Measurements from ENCODE around the gene ZNF697.

Gene ZNF697

GRCh38 chr1:119662034-119662437 is 14.0 kb upstream of the ZNF697 start:
- no peak for DNase-seq

DNA sequence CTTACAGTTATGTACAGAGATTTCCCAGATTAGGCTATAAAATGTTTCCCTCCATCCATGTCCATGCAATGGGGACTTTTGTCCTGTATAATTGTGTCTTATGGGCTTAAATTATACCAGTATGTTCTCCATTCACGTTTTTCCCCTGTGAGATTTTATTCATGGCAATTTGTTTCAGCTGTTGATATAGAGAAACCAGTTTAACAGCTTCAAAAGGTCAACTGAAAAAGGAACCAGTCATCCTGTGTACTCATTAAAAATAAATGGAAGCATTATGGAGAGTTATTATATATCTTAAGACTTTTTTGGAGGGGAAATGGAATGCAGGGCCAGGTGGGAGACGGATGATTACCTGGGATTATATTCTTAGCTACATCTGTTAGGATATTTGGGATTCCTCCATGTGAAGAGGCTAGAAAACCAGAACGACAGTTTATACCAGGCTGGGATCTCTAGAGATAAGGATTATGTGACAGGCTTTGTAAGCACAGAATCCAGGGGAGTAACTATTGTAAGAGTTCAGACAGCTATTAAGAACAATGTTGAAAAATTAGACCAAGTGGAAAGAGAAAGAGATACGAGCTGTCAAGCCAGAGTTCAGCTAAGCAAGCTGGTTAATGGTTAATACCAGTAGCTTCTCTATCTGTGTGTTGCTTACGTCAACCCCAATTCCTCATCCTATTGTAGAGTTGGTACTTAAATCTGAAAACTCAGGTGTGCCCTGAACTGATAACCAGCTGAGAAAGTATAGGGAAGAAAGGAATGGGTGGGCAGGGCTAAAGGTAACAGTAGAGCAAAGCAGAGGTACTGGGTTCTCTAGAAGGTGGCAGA is 12.4 kb upstream of the ZNF697 start:
- no peak for DNase-seq

- no peak for DNase-seq
These were observed 11.6 kb upstream of the ZNF697 start for GRCh38 chr1:119659628-119660027.

GRCh38 chr1:119656410-119656955 is 8.4 kb upstream of the ZNF697 start:
- no peak for DNase-seq

GRCh38 chr1:119655154-119655553 is 7.1 kb upstream of the ZNF697 start:
- no peak for DNase-seq

DNA sequence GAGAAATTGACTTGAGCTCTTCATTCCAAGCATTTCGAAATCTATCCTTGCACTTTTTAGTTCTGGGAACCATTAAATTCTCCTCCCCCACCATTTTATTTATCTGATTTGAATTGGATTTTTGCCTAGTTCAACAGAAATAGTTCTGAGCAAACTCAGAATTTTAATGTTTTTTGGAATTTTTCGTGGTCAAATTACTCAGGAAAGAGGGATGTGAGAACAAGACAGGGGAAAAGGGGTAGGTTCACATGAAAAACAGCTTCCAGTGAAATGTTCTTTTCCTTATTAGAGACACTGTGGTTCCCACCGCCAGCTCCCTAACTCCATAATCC is 5.7 kb upstream of the ZNF697 start:
- DNase-seq, result no peak

DNA sequence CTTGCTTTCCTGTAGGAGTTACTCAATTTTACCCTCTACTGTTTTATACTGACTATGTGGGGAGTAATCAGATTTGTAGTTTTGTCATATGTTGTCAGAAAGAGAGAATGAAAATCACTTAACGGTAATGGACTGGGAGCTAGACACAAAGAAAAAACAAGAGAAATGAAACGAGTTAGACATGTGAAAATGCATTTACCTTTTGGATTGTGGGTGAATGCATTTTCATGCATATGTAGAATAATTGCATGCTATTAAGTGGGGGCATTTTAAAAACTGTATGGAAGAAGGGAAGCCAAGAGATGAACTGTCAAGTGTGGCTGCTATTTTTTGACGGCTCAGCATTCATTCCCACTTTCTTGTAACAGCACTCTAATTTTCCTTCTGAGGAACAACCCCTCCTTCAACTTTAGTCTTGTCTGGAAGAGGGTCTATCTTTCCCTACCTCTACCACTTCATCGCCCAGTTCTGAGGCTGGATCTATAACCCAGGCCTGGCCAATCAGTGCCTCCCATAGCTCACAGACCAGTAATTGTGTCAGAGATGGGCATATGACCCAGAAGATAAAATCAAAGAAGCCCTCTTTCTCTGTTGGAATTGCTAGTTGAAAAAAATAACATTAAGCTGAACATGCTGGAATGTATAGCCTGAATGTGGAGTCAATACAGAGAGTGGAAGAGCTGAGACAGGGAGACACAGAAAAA is 5.2 kb upstream of the ZNF697 start:
- DNase-seq, result no peak

GRCh38 chr1:119652587-119652986 is 4.5 kb upstream of the ZNF697 start:
- DNase-seq, result no peak

- no peak for DNase-seq
These were observed 3.6 kb upstream of the ZNF697 start for GRCh38 chr1:119651641-119652040.

GRCh38 chr1:119651133-119651532 is 3.1 kb upstream of the ZNF697 start:
- DNase-seq, result no peak

DNA sequence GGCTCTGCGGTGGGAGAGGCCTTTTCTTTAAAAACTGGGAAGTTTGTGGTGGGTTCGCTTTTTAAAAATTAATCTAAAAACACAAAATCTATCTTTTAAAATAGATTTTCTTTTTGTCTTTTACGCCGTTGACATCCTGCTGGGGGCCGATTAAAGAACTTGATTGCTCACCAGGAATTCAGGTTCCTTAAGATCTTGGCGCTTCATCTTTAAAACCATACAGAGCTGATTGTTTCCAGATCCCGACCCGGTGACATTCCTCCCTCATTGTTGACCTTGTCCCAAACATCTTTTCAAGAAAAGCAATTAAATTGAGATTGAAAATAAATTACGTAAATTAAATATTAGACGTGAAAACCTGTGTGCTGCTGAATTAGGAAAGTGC is 546 bp upstream of the ZNF697 start:
- no peak for DNase-seq

GRCh38 chr1:119647228-119647733 is 785 bp downstream of the ZNF697 start:
- no peak for DNase-seq

DNA sequence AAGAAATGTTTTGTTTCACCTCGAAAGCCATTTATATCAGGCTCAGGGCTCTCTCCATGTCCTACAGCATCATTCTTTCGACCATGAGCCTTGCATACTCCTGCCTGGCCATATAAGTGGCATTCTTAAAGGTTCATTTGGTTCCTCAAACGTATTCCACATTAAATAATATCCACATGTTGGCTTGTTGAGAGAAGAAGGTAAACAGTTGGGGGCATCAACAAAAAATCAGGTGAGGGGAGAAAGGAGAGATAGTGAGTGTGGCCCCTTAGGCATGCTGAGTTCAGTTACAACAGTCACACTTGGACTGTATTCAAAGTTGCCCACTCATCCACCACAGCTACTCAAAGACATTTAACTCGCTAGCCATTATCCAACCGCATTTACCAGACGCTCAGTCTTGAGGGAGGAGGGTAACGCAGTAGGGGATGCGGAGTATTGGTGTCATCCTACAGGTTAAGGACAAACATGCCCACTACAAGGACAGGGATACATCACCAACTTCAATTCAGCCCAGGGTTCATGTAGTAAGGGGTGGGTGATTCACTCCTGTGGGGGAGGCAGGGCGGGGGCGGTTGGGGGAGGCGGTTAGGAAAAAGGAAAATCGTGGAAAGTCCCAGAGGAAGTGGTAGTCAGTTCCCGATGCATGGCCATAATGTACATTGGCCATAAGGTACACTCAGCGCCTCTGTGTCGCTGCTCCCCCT is 1.4 kb downstream of the ZNF697 start:
- no peak for DNase-seq

DNA sequence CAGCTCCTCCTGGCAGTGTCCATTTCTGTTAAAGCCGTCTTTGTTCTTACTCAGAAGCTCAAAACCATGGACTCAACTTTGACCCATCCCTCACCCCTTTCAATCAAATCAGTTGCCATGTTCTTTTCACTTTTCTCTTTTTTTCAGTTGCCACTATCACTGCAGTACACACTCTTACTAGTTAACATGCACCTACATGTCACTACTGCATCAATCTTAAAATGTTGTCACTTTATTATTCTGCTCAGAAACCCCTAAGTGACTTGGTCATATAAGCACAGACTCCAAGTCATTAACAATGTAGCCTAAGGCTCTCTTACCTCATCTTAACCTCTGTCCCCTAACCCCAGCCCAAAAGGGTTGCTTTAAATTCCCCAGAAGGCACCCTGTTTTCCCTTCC is 9.0 kb downstream of the ZNF697 start:
- DNase-seq, result no peak

DNA sequence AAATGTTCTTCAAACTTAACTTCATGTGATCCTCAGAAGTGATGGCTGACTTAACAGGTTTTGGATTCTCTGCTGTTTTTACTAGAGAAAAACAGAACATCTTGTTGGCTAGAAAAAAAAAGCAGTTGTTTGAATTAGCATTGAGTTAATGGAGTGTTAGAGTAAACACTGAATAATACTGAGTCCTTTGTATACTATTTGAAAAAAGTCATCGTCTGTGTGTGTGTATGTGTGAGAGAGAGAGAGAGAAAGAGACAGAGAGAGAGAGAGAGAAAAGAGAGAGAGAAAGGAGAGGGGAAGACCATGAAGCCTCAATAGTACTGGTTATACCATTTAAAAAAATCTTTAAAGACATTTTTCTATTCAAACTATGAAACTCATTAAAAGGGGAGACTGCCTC is 10.4 kb downstream of the ZNF697 start:
- DNase-seq, result no peak

DNA sequence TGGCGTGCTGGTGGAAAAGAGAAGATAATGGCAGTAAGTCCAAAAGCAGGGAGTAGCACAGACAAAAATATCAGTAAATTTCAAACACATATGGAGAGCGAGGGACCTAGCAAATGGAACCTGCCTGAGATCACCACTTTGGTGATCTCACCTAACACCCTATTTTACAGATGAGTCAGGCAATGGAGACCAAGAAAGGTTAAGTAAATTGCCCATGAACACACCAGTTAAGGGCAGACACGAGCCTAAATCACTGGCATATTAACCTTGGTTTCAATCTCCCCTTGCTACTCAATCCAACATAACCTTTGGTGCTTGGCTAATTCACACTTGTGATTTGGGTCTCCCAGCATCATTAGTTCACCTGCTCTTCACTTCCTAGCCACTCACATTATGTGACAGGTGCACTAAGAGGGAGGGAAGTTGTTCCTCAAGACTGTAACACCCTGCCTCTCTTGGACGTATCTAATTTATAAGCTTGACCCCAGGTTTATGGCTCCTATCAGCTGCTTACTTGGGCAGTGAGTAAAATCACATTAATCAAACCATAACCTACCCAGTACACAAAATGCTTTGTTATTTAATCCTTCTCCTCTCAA is 11.5 kb downstream of the ZNF697 start:
- DNase-seq, result no peak

- DNase-seq, result no peak
These were observed 12.2 kb downstream of the ZNF697 start for GRCh38 chr1:119635811-119636390.

DNA sequence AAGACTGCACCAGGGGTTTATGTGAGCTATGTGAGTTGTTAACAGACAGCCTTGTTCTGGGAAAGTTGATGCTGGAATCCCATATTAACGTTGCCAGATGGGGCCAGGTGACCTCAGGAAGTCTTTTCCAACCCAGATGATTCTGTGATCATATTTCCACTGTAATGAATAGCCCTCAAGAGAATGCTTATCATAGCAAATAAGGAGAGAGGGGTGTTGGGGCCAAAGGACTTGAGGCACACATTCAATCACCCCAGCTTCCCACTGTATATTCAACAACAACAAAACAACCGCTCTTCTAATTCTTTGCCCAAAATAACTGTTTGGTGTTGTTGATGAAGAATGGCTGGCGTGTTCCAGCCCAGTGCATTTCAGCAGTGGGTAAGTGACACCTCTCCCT is 14.1 kb downstream of the ZNF697 start:
- DNase-seq, result no peak

DNA sequence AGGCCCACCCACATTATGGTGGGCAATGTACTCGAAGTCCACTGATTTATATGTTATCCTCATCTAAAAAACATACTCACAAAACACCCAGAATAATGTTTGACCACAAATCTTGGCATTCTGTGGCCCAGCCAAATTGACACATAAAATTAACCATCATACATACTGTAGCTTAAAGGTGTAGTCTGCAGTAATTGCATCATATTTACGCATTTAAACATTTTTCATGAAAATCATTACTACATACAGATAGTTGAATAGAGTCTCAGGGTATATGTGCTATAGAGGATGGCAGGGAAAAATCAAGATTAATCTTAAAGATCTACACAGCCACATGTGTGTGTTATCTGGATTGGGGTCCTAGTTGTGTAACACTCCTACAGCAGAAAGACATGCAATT is 14.5 kb downstream of the ZNF697 start:
- no peak for DNase-seq

DNA sequence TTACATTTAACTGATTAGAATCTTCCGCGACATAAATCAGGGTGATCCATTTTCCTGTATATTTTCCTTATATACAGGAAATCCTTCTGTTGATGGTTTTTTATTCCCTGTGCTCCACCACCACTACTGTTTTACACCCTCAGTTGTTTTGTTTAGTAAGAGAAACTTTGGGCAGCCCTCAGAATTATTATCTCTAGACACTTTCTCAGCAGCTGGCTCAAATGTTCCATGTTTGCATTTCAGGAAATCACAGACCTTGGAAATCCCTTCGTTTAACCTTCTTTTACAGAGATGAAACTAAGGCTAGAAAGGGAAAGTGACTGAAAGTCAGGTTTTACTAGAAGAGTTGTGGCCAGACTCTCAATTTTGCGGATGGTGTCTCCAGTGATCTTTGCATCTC is 15.2 kb downstream of the ZNF697 start:
- DNase-seq, result no peak

DNA sequence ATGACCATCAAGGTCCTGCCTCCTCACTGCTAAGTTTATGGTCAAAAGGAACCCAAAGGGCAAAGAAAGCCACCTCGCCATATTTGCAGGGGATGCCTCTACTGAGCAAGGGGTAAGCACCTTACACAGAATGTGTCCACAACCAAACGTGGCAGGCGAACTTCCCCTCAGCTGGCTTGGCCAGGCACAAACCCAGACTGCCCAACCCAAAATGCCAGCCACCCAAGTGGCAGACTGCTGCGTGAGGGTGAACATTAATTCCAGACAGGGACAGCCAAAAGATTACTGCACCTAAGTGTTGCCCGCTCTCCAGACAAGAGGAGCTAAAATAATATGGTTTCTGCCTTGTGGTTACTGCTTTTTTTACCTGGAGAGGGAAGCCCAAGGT is 16.0 kb downstream of the ZNF697 start:
- DNase-seq, result no peak

DNA sequence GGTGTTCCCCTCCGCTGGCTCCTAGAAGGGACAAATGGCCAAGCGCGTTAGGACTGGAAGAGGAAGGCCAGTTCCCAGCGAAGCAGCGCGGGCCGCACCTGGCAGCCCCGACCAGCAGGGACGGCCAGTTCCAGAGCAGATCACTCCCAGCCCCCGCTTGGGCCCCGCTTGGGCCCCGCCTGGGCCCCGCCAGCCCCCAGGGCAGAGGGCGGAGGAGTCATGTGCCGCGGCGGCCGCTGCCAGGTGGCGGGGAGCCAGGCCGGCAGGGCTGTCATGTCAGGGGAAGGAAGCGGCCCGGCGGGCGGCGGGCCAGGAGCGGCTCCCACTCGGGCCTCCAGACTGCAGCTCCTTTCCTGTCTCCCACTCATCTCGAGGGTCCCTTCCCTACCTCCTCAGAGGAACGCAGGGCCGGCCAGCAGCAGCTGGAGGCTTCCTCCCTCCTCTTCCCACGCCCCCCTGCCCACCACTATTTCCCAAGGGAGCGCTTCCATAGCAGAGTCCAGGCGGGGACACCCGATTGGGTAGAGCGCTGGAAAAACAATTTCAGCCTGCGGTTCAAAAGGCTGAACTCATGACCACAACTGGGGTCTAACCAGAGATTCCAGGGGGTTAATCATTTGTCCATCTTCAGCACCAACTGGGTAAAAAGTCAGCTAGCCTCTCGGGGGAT is 16.5 kb downstream of the ZNF697 start:
- DNase-seq, result no peak
